HG03095 (cell line): ENCODE data around the gene HS2ST1.

ENCODE experiments used
- ATAC-seq: cut with Tn5 transposase; IDR thresholded peaks from one replicate; pipeline ENCODE4 v1.9.1; 2021; ENCODE audit warnings: moderate library complexity; ENCODE audit not compliant: unreplicated experiment

Gene HS2ST1

DNA sequence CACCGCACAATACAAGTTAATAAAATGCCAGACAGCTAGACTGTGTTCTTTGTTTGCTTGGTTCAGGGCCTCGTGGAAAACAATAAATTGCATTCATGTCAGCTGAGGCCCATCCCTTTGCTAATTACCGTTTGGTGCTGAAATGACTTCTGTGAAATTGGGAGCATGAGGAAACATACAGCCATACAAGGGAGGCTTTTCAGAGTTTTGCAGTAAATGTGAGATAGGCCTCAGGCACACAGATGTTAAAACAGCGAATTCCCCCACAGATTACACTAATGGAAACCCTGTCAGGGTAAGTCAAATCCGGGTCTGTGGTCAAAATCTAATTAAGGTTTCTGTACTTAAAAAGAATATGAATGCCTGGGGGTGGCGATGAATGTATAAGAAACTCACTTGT is 240.7 kb downstream of the HS2ST1 start:
- ATAC-seq, result no peak

DNA sequence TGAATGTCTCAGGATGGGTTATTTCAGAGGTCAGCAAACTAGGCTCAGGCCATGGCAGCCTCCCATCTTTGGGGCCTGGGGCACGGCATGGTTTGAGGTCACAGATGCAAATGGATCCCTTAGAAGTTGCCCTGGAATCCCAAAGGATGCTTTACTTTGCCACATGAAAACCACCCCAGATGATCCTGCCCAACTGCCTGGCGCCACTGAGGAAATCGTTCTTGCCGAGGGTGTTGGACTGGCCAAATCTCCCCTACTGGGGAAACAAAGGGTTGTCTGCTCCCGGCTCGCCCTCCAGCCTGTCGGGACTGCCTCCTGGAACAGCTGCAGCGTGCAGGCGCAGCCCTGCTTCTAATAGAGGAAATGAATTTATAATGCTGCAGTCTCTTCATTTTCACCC is 241.2 kb downstream of the HS2ST1 start:
- ATAC-seq, result no peak

DNA sequence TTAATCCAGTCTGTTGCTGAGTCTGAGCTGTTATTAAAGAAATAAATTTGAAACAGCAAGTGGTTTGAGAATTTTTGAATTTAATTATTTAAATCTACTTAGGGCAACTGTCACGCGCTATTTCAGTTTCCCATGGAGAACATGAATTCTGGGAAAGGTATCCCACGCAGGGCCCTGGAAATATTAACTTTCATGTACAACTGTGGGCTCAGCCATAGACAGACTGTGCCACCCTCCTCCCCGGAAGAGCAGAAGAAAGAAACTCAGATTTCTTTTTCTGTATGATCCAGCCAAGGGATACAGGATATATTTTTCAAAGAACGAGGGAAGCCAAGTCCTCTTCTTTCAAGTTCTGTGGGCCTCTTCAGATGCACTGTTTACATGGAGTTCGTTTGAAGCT is 241.7 kb downstream of the HS2ST1 start:
- ATAC-seq, result no peak

DNA sequence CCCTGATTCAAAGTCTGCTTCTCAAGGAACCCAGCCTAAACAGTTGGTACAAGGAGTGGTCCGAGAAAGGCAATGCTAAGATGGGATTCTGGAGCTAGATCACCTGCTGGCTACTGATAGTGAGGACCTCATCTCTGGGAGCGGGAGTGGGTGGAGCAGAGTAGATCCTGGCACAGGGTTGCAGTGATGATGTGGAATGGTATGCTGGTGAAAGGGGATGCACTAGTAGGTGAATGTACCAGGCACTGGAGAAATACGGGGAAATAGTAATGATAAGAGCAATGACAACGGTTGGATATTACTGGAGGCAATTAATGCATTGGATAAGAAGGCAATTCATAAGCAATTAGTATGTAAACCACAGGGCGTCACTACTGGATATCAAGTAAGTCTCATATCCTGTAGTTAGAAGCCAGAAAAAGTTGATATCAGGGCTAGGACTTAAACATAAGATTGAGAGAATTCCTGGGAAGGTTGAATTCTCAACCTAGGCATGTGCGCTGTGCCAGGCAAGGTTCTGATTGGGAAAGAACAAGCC is 245.0 kb downstream of the HS2ST1 start:
- no peak for ATAC-seq
